Measurements from ENCODE around the gene AP2A1. TPM values are rescaled to one million over a fixed set of nuclear protein-coding genes. Genes with fewer than 3 reads are reported as not detected.

AP2A1 gene
- polyA plus RNA-seq, 1 donor from 2014 or later: 40.8 TPM

GRCh38 chr19:49836176-49837008 is 69.6 kb downstream of the AP2A1 start:
- H3K36me3 ChIP-seq (ENCODE audit: insufficient read depth, low read length): peaks cover 5% of the 10 kb centered on the region
- no peaks in the 10 kb centered on the region for H4K20me1 ChIP-seq (ENCODE audit: insufficient read depth)
- TF ChIP-seq EZH2 (IDR thresholded peaks at IDR 0.05; ENCODE audit: borderline replicate concordance, insufficient read depth, low read length, poor library complexity, severe bottlenecking) (no peak), TAF1 (IDR thresholded peaks at IDR 0.05; ENCODE audit: low read depth) (no peak), SMC3 (conservative IDR thresholded peaks at IDR 0.05; ENCODE audit: poor library complexity) (no peak), EP300 (conservative IDR thresholded peaks at IDR 0.05; ENCODE audit: poor library complexity, severe bottlenecking) (no peak), REST (IDR thresholded peaks at IDR 0.05; ENCODE audit: borderline replicate concordance) (no peak), RAD21 (conservative IDR thresholded peaks at IDR 0.05) (no peak), MXI1 (conservative IDR thresholded peaks at IDR 0.05; ENCODE audit: poor library complexity, severe bottlenecking) (no peak), CTCF (IDR thresholded peaks at IDR 0.05; ENCODE audit: poor library complexity, severe bottlenecking) (no peak), POLR2AphosphoS5 (IDR thresholded peaks at IDR 0.05) (no peak)
- H3F3A ChIP-seq (ENCODE audit: insufficient read depth, low read length, poor library complexity, severe bottlenecking): no peaks in the 10 kb centered on the region
- no peaks in the 10 kb centered on the region for H3K9me2 ChIP-seq (ENCODE audit: insufficient read depth, low read length)
- no peak overlapping the region for H3K9ac ChIP-seq (ENCODE audit: low read length)
- no peaks in the 10 kb centered on the region for H3K79me2 ChIP-seq (replicated peaks; ENCODE audit: insufficient read depth, low read length)
- H3K27me3 ChIP-seq (ENCODE audit: insufficient read depth, low read depth, low read length): no peaks in the 10 kb centered on the region
- H3K9me3 ChIP-seq (ENCODE audit: low read length): no peaks in the 10 kb centered on the region
- no peak overlapping the region for H3K4me2 ChIP-seq (ENCODE audit: low read length)
- H2AFZ ChIP-seq (ENCODE audit: low read depth, low read length): no peak overlapping the region
- no peak overlapping the region for H3K4me3 ChIP-seq (ENCODE audit: low read length)
- H3K27ac ChIP-seq (ENCODE audit: low read length): no peak overlapping the region

GRCh38 chr19:49837009-49837310 is 70.2 kb downstream of the AP2A1 start:
- H3F3A ChIP-seq (ENCODE audit: insufficient read depth, low read length, poor library complexity, severe bottlenecking): no peaks in the 10 kb centered on the region
- H3K36me3 ChIP-seq (ENCODE audit: insufficient read depth, low read length): peaks cover 5% of the 10 kb centered on the region
- no peak overlapping the region for H3K4me2 ChIP-seq (ENCODE audit: low read length)
- TF ChIP-seq REST (IDR thresholded peaks at IDR 0.05; ENCODE audit: borderline replicate concordance) (no peak), SMC3 (conservative IDR thresholded peaks at IDR 0.05; ENCODE audit: poor library complexity) (no peak), RAD21 (conservative IDR thresholded peaks at IDR 0.05) (no peak), CTCF (IDR thresholded peaks at IDR 0.05; ENCODE audit: poor library complexity, severe bottlenecking) (no peak), EZH2 (IDR thresholded peaks at IDR 0.05; ENCODE audit: borderline replicate concordance, insufficient read depth, low read length, poor library complexity, severe bottlenecking) (no peak), MXI1 (conservative IDR thresholded peaks at IDR 0.05; ENCODE audit: poor library complexity, severe bottlenecking) (no peak), TAF1 (IDR thresholded peaks at IDR 0.05; ENCODE audit: low read depth) (no peak), EP300 (conservative IDR thresholded peaks at IDR 0.05; ENCODE audit: poor library complexity, severe bottlenecking) (no peak), POLR2AphosphoS5 (IDR thresholded peaks at IDR 0.05) (no peak)
- H4K20me1 ChIP-seq (ENCODE audit: insufficient read depth): no peaks in the 10 kb centered on the region
- no peak overlapping the region for H3K4me3 ChIP-seq (ENCODE audit: low read length)
- no peak overlapping the region for H3K27ac ChIP-seq (ENCODE audit: low read length)
- no peaks in the 10 kb centered on the region for H3K27me3 ChIP-seq (ENCODE audit: insufficient read depth, low read depth, low read length)
- H2AFZ ChIP-seq (ENCODE audit: low read depth, low read length): no peak overlapping the region
- H3K9me2 ChIP-seq (ENCODE audit: insufficient read depth, low read length): no peaks in the 10 kb centered on the region
- no peaks in the 10 kb centered on the region for H3K79me2 ChIP-seq (replicated peaks; ENCODE audit: insufficient read depth, low read length)
- no peak overlapping the region for H3K9ac ChIP-seq (ENCODE audit: low read length)
- H3K9me3 ChIP-seq (ENCODE audit: low read length): no peaks in the 10 kb centered on the region

All from neural cell (in vitro differentiated cells).